ENCODE results near the gene PTPRD.

Gene PTPRD

GRCh38 chr9:8555762-8556500 lies 2056.9 kb downstream of the PTPRD start:
- ChIA-PET CTCF (no interaction called here), POLR2A (no interaction called here)
- Histone ChIP-seq H3K27ac (ENCODE audit: extremely low read depth, low read depth, low read length) (no peak overlapping the region), H3K36me3 (ENCODE audit: control insufficient read depth in 2 of 2, insufficient read depth in 1 of 2, low read length in 2 of 2) (no peaks in the 10 kb centered on the region), H3K4me3 (ENCODE audit: low read depth, low read length) (no peak overlapping the region), H3K9me3 (ENCODE audit: control insufficient read depth, insufficient read depth, low read depth, low read length) (no peaks in the 10 kb centered on the region), H3K4me1 (ENCODE audit: control insufficient read depth, insufficient read depth, low read length) (no peaks in the 10 kb centered on the region; the same call in 1 of the 2 replicates)
- TF ChIP-seq ZNF704 (tag by site-specific recombination; IDR thresholded peaks at IDR 0.05): no peak
- TF ChIP-seq ZNF830 (tag by site-specific recombination; IDR thresholded peaks at IDR 0.05; ENCODE audit: low read depth): no peak
- no peak for TF ChIP-seq ZNF302 (tag by site-specific recombination; IDR thresholded peaks at IDR 0.05; ENCODE audit: low read depth)
- TF ChIP-seq BCL11A (tag by site-specific recombination; IDR thresholded peaks at IDR 0.05; ENCODE audit: low read depth): no peak
- TF ChIP-seq KLF1 (tag by site-specific recombination; IDR thresholded peaks at IDR 0.05): no peak
- no peak for TF ChIP-seq ZNF24 (tag by site-specific recombination; IDR thresholded peaks at IDR 0.05)

- no peak overlapping the region for H3K4me3 ChIP-seq (ENCODE audit: low read depth, low read length)
- H3K27ac ChIP-seq (ENCODE audit: extremely low read depth, low read depth, low read length): no peak overlapping the region
- TF ChIP-seq ZNF518A (tag by site-specific recombination; conservative IDR thresholded peaks at IDR 0.05; ENCODE audit: low read depth): no peak
- no peak for TF ChIP-seq ZNF561 (tag by site-specific recombination; IDR thresholded peaks at IDR 0.05; ENCODE audit: borderline replicate concordance)
- TF ChIP-seq ZNF701 (tag by site-specific recombination; IDR thresholded peaks at IDR 0.05): no peak
- no peak for TF ChIP-seq ZNF157 (tag by site-specific recombination; IDR thresholded peaks at IDR 0.05)
- TF ChIP-seq ZNF629 (tag by site-specific recombination; IDR thresholded peaks at IDR 0.05): no peak
- no peak for TF ChIP-seq KLF7 (tag by site-specific recombination; IDR thresholded peaks at IDR 0.05; ENCODE audit: borderline replicate concordance)
- no peak for TF ChIP-seq ZSCAN5A (tag by site-specific recombination; IDR thresholded peaks at IDR 0.05)
- no peak for TF ChIP-seq ZSCAN18 (tag by site-specific recombination; IDR thresholded peaks at IDR 0.05)
- no peak for TF ChIP-seq ZNF626 (tag by site-specific recombination; IDR thresholded peaks at IDR 0.05)
- no peak for TF ChIP-seq ZFP69B (tag by site-specific recombination; IDR thresholded peaks at IDR 0.05)
- no peak for TF ChIP-seq KLF9 (tag by site-specific recombination; IDR thresholded peaks at IDR 0.05; ENCODE audit: low read depth)
- no peak for TF ChIP-seq ZNF362 (tag by site-specific recombination; IDR thresholded peaks at IDR 0.05)
- no peak for TF ChIP-seq ZNF121 (tag by site-specific recombination; IDR thresholded peaks at IDR 0.05)
- no peak for TF ChIP-seq ZNF169 (tag by site-specific recombination; IDR thresholded peaks at IDR 0.05)
- TF ChIP-seq ZNF624 (tag by site-specific recombination; IDR thresholded peaks at IDR 0.05): no peak
- H3K4me1 ChIP-seq (ENCODE audit: control insufficient read depth, insufficient read depth, low read length): no peaks in the 10 kb centered on the region
- H3K9me3 ChIP-seq (ENCODE audit: control insufficient read depth, insufficient read depth, low read depth, low read length): no peaks in the 10 kb centered on the region
- ChIA-PET POLR2A (no interaction called here), CTCF (no interaction called here)
- H3K36me3 ChIP-seq (ENCODE audit: control insufficient read depth in 2 of 2, insufficient read depth in 1 of 2, low read length in 2 of 2): no peaks in the 10 kb centered on the region
Measured at GRCh38 chr9:8553444-8553843, 2059.4 kb downstream of the PTPRD start.
